Metanephros (tissue), 1 donor: ENCODE measurements around the gene ID3. TPM values are rescaled to one million over a fixed set of nuclear protein-coding genes. Genes with fewer than 3 reads are reported as not detected.

Experiments used
- total RNA-seq: library from RNA; depleted of rRNA; stranded (reverse); fragments of >200 nt; gene quantifications from one replicate; pipeline ENCODE4 v1.2.3, GENCODE V29; 2014

The ID3 gene
- total RNA-seq, result 558 TPM

GRCh38 chr1:23559136-23559984, at the start of gene ID3:
Gene ID3 (minus strand): TSS chr1:23559501. CDS start chr1:23559426, 75 bp downstream.

GRCh38 chr1:23530747-23531561, 28.3 kb downstream of the ID3 start, which contains the start of gene E2F2:
Gene E2F2 (minus strand): TSS chr1:23531233. CDS start chr1:23530793, 440 bp downstream.

Other genes starting within 250 kb of the ID3 start
- 111 TPM for gene HNRNPR, start 215.2 kb downstream of the ID3 start, total RNA-seq
- 28.6 TPM for gene ZNF436, start 189.7 kb downstream of the ID3 start, total RNA-seq
- gene TCEA3, start 134.8 kb downstream of the ID3 start, total RNA-seq, result 75.4 TPM
- gene ASAP3, start 75.3 kb downstream of the ID3 start, total RNA-seq, result 40.1 TPM
- gene E2F2, start 28.3 kb downstream of the ID3 start, total RNA-seq, result 9.0 TPM
- gene RPL11, start 132.3 kb upstream of the ID3 start, total RNA-seq, result 893 TPM
- 19.7 TPM for gene ELOA, start 184.0 kb upstream of the ID3 start, total RNA-seq
- gene PITHD1, start 218.9 kb upstream of the ID3 start, total RNA-seq, result 48.1 TPM
- gene LYPLA2, start 231.6 kb upstream of the ID3 start, total RNA-seq, result 55.3 TPM
- 22.0 TPM for gene GALE, start 241.3 kb upstream of the ID3 start, total RNA-seq